Type B pancreatic cell (in vitro differentiated cells): Measurements from ENCODE around the gene ENOX1. TPM values are rescaled to one million over a fixed set of nuclear protein-coding genes. Genes with fewer than 3 reads are reported as not detected.

ENCODE experiments used
- DNase-seq: peaks from one replicate; pipeline ENCODE4 v3.0.0; 2021; ENCODE audit warnings: mixed read lengths; ENCODE audit not compliant: unreplicated experiment; ENCODE audit errors: extremely low spot score
- H3K27ac Mint-ChIP-seq: 2 replicates; pipeline ENCODE4 v1.8.0; 2021; ENCODE audit warnings: mild to moderate bottlenecking, mixed read lengths
- H3K27me3 Mint-ChIP-seq: 2 replicates; pipeline ENCODE4 v1.8.0; 2021; ENCODE audit warnings: mixed read lengths
- H3K36me3 Mint-ChIP-seq: 2 replicates; pipeline ENCODE4 v1.8.0; 2021; ENCODE audit warnings: mixed read lengths
- H3K4me1 Mint-ChIP-seq: one replicate; pipeline ENCODE4 v1.8.0; 2021; ENCODE audit warnings: mixed read lengths; ENCODE audit not compliant: unreplicated experiment
- H3K4me3 Mint-ChIP-seq: 2 replicates; pipeline ENCODE4 v1.8.0; 2021; ENCODE audit warnings: mild to moderate bottlenecking, mixed read lengths
- H3K9me3 Mint-ChIP-seq: 2 replicates; pipeline ENCODE4 v1.8.0; 2021; ENCODE audit warnings: mixed read lengths
- CTCF ChIP-seq: fragments of 200-600 bp; sonication (generic); conservative IDR thresholded peaks from 2 replicates; pipeline ENCODE4 v1.5.0; 2021; ENCODE audit warnings: antibody characterized with exemption, mild to moderate bottlenecking
- total RNA-seq: library from RNA; stranded (reverse); gene quantifications from 2 replicates; pipeline ENCODE4 v1.2.1, GENCODE V29; 2021; ENCODE audit warnings: low replicate concordance

ENOX1 gene
- total RNA-seq, 1 donor from 2014 or later, result 7.5 TPM

GRCh38 chr13:43205416-43205815 is 581.4 kb downstream of the ENOX1 start:
- H3K36me3 Mint-ChIP-seq, result no peaks in the 10 kb centered on the region
- peaks cover 8% of the 10 kb centered on the region for H3K4me1 Mint-ChIP-seq
- no peak for DNase-seq

GRCh38 chr13:43204591-43204990 is 582.2 kb downstream of the ENOX1 start:
- no peaks in the 10 kb centered on the region for H3K27me3 Mint-ChIP-seq
- peaks cover 12% of the 10 kb centered on the region for H3K4me1 Mint-ChIP-seq
- no peak overlapping the region for H3K4me3 Mint-ChIP-seq
- H3K27ac Mint-ChIP-seq, result no peak overlapping the region
- H3K9me3 Mint-ChIP-seq, result peaks cover 5% of the 10 kb centered on the region
- no peaks in the 10 kb centered on the region for H3K36me3 Mint-ChIP-seq
- no peak for DNase-seq
- no peak for TF ChIP-seq CTCF

More at GRCh38 chr13:43205416-43205815, 581.4 kb downstream of the ENOX1 start:
- H3K9me3 Mint-ChIP-seq, result peaks cover 5% of the 10 kb centered on the region
- no peak for TF ChIP-seq CTCF
- H3K27me3 Mint-ChIP-seq, result no peaks in the 10 kb centered on the region
- H3K27ac Mint-ChIP-seq, result no peak overlapping the region
- H3K4me3 Mint-ChIP-seq, result no peak overlapping the region

- Mint-ChIP-seq H3K36me3 (no peaks in the 10 kb centered on the region), H3K27me3 (no peaks in the 10 kb centered on the region), H3K4me3 (no peak overlapping the region), H3K4me1 (peaks cover 12% of the 10 kb centered on the region), H3K27ac (no peak overlapping the region), H3K9me3 (peaks cover 5% of the 10 kb centered on the region)
- DNase-seq, result no peak
- no peak for TF ChIP-seq CTCF
Observed at GRCh38 chr13:43203781-43204180, 583.0 kb downstream of the ENOX1 start.

GRCh38 chr13:43200736-43201135 is 586.0 kb downstream of the ENOX1 start:
- no peak for TF ChIP-seq CTCF
- H3K9me3 Mint-ChIP-seq, result peaks cover 5% of the 10 kb centered on the region
- H3K36me3 Mint-ChIP-seq, result no peaks in the 10 kb centered on the region
- peaks cover 4% of the 10 kb centered on the region for H3K4me1 Mint-ChIP-seq
- H3K27me3 Mint-ChIP-seq, result peaks cover 4% of the 10 kb centered on the region
- DNase-seq, result no peak
- no peak overlapping the region for H3K27ac Mint-ChIP-seq
- no peak overlapping the region for H3K4me3 Mint-ChIP-seq

GRCh38 chr13:43200307-43200706 is 586.5 kb downstream of the ENOX1 start:
- Mint-ChIP-seq H3K4me1 (peaks cover 4% of the 10 kb centered on the region), H3K27ac (no peak overlapping the region), H3K4me3 (no peak overlapping the region), H3K27me3 (peaks cover 4% of the 10 kb centered on the region), H3K9me3 (peaks cover 5% of the 10 kb centered on the region), H3K36me3 (no peaks in the 10 kb centered on the region)
- no peak for TF ChIP-seq CTCF
- no peak for DNase-seq
